Measurements from ENCODE around the gene SNAP47.
"Not testable (repeated sequence)": the region's sequence is repeated elsewhere in the genome, so short reads cannot be mapped to it uniquely, and the experiment has no call there.

SNAP47 gene

DNA sequence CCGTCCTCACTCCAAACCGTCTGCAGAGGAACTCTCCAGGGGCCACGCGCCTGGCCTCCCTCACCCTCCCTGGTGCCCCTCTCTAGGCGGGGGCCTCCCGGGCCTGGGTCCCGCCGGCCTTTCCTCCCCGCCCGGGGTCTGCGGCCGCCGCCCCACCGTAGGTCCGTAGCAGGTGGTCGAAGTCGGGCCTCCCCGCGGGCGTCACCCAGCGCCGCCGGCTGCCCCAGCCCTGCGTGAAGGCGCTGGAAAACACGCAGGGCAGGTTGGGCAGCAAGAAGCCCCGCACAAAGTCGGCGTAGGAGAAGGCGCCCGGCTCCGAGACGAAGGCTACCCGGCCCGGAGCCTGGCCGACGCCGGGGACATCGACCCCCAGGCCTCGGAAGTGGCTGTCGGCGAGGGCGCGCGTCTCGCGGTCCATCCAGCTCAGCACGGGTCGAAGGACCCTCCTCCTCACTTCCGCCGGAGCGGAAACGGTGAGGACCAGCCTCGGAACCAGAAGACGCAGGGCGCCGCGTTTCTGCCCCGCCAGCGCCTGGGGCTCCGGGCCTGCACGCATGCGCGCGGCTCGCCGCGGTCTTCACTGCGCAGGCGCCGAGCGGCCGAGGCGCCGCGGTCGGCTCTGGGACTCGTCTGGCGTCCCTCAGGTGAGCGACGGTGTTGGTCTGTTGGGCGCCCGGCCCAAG lies at the start of gene SNAP47, which contains the start of gene JMJD4:
Gene SNAP47 (plus strand): TSS at position 580 of the 683 bp plus-strand sequence. CDS start 12,302 bp downstream, outside the sequence.
Gene JMJD4 (minus strand): TSS at position 447 of the 683 bp plus-strand sequence. CDS start 29 bp downstream, at position 418.
- peak; percentile 100 for DNase-seq (ENCODE audit: low spot score)

GRCh38 chr1:227685807-227686206 lies 49.4 kb upstream of the SNAP47 start:
- DNase-seq (ENCODE audit: low spot score) = no peak

DNA sequence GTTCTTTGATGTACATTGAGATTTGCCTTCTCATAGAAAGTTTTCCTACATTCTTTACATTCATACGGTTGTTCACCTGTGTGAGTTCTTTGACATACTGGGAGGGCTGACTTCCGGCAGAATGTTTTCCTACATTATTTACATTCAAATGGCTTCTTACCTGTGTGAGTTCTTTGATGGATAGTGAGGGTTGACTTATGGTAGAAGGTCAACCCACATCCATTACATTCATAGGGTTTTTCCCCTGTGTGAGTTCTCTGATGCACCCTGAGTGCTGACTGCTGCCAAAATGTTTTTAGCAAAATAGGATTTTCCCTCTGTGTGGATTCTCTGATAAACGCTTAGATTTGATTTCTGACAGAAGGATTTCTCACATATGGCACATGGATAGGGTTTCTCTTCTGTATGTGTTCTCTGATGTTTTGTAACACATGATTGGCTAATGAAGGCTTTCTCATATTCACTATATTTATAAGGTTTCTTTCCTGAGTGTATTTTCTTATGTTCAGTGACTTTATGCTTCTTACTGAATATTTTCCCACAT lies 37.8 kb upstream of the SNAP47 start:
- no peak for DNase-seq (ENCODE audit: low spot score)

DNA sequence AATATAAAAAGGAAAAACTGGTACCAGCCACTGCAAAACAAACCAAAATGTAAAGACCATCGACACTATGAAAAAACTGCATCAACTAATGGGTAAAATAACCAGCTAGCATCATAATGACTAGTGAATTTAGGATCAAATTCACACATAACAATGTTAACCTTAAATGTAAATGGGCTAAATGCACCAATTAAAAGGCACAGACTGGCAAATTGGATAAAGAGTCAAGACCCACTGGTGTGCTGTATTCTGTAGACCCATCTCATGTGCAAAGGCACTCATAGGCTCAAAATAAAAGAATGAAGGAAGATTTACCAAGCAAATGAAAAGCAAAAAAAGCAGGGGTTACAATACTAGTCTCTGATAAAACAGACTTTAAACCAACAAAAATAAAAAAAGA lies 33.6 kb upstream of the SNAP47 start:
- DNase-seq (ENCODE audit: low spot score) = not testable (repeated sequence)

DNA sequence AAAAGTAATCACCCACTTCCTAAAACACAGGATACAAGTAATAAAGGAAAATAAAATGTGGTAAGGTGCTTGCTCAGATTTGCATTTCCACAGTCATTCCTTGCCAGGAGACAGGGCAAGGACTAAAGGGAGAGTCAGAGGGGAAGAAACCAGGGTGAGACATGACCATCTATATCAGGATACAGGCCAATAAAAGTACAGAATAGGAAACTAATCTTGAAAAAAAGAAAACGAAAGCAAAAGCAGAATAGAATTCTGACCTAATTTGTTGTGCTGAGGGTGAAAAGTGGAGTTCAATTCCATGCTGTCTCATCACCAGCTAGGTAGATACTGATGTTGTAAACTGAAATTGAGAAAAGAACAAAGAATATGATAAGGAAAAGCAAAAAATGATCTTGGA lies 27.4 kb upstream of the SNAP47 start:
- no peak for DNase-seq (ENCODE audit: low spot score)

GRCh38 chr1:227709451-227709850 lies 25.8 kb upstream of the SNAP47 start:
- DNase-seq (ENCODE audit: low spot score) = no peak

DNA sequence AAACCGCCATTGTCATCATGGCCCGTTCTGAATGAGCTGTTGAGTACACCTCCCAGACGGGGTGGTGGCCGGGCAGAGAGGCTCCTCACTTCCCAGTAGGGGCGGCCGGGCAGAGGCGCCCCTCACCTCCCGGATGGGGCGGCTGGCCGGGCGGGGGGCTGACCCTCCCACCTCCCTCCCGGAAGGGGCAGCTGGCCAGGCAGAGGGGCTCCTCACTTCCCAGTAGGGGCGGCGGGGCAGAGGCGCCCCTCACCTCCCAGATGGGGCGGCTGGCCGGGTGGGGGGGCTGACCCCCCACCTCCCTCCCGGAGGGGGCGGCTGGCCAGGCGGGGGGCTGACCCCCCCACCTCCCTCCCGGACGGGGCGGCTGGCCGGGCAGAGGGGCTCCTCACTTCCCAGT lies 24.8 kb upstream of the SNAP47 start:
- not testable (repeated sequence) for DNase-seq (ENCODE audit: low spot score)

GRCh38 chr1:227712648-227713047 lies 22.6 kb upstream of the SNAP47 start:
- no peak for DNase-seq (ENCODE audit: low spot score)

- DNase-seq (ENCODE audit: low spot score) = no peak
Observed at GRCh38 chr1:227718932-227719331, 16.3 kb upstream of the SNAP47 start.

DNA sequence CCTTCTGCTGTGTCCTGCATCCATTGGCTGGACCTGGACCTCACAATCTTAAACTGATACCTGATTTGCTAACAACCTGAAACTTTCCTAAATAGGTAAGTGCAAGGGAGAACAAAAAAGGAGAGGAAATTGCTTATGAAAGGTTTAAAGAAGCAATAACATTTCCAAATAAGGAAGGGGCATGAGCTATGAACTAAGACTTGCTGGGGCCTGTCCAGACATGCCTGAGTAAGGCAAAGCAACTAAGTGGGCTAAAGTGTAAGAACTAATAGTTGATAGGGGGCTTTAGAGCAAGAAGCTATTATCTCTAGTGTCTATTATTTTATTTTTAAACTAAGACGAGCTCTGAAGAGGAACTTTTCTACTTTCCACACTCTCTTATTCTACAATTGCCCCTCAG lies 11.8 kb upstream of the SNAP47 start:
- no peak for DNase-seq (ENCODE audit: low spot score)

GRCh38 chr1:227725046-227725445 lies 10.2 kb upstream of the SNAP47 start:
- no peak for DNase-seq (ENCODE audit: low spot score)

DNA sequence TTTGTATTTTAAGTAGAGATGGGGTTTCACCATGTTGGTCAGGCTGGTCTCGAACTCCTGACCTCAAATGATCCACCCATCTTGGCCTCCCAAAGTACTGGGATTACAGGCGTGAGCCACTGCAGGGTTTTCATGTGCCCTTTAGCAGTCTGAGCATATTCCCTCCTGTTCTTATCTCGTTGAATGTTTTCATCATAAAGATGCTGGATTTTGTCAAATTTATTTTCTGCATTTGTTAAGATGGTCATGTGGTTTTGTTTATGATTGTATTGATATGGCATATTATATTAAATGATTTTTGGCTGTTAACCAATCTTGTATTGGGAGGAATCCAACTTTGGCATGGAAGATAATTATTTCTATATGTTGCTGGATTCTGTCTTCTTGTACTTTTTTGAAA lies 8.9 kb upstream of the SNAP47 start:
- no peak for DNase-seq (ENCODE audit: low spot score)

DNA sequence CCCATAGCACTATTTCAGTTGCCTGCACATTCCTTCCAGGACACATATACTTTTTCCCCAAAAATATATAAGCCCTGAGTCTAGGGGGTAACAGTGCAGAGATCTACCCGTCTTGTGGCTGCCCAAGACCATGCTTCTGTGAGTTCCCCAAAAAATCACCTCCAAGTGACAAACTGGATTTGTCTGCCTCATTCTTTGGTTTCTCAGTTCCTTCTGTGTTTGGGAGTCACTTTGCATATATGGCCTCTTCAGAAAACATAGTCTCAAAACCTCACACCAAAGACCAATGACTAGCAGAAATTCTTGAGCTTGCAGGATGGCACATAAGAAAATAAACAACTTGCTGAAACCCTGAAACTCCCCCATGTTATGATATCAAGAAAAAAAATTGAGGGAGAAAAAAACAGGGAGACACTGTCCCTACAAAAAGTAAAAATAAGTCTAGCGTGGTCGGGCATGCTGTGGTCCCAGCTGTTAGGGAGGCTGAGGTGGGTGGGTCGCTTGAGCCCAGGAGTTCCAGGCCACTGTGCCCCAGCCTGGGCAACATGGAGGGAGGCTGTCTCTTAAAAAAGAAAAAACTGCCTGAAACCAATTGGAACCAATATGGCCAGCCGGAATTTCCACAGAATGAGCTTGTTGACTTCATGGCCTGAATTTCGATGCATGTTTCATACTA lies 8.2 kb upstream of the SNAP47 start:
- DNase-seq (ENCODE audit: low spot score) = no peak

GRCh38 chr1:227728059-227728891 lies 7.0 kb upstream of the SNAP47 start:
- DNase-seq (ENCODE audit: low spot score) = peak; percentile 95

DNA sequence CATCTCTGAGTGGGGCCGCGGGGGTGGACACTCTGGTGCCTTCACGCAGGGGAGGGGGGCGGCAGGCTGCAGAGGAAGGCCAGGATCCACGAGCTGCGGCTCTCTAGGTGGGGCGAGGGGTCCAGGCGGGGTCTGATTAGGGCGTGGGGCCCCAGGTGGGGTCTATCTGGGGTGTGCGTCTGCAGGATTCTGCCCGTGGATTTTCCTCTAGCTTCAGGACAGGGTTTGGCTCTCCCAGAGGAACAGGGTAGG lies 6.4 kb upstream of the SNAP47 start:
- no peak for DNase-seq (ENCODE audit: low spot score)

- DNase-seq (ENCODE audit: low spot score) = no peak
Observed at GRCh38 chr1:227729144-227729880, 5.9 kb upstream of the SNAP47 start.

GRCh38 chr1:227729881-227730629 lies 5.2 kb upstream of the SNAP47 start:
- peak; percentile 78 for DNase-seq (ENCODE audit: low spot score)

DNA sequence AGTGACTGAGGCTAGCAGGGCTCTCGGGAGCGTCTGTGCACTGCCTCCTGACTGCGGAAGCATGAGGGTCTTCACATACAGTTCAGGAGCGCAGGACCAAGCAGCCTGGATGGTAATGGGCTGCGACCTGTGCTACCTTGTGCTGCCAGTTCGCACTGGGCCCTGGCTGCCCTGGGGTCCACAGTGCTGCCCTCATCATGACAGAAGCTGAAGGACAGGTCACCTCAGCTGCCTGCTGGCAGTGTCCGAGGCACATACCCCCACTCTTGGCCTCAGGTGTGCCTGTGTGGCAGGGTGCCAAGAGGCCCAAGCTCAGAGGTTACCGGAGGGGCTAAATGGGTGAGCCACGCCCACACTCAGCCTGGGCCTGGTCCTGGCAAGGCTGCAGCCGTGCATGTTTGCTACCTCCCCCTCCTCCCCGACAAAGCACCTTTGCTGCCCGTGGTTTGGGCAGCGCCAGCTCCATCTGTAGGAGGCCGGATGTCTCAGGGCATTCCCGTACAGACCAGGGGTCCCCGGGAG lies 4.5 kb upstream of the SNAP47 start:
- no peak for DNase-seq (ENCODE audit: low spot score)

DNA sequence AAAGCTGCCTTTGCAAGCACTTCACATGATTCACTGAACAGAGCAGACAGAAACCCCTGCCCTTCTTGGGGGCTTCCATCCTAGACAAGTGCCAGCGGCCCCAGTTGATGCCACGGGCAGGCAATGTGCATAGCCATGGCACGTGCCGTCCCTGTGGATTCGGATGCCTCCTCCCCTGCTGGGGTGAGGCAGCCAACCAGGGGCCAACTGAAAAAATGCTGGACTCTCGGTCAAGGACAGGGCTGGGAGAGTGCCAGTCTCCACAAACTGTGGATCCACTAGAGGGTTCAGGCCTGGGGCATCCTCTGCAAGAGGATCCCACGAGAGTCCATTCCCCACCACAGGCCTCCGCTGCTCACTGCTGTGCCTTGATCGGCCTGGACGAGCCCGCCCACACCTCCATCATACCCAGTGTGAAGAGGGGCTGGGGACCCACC lies 4.0 kb upstream of the SNAP47 start:
- DNase-seq (ENCODE audit: low spot score) = no peak

DNA sequence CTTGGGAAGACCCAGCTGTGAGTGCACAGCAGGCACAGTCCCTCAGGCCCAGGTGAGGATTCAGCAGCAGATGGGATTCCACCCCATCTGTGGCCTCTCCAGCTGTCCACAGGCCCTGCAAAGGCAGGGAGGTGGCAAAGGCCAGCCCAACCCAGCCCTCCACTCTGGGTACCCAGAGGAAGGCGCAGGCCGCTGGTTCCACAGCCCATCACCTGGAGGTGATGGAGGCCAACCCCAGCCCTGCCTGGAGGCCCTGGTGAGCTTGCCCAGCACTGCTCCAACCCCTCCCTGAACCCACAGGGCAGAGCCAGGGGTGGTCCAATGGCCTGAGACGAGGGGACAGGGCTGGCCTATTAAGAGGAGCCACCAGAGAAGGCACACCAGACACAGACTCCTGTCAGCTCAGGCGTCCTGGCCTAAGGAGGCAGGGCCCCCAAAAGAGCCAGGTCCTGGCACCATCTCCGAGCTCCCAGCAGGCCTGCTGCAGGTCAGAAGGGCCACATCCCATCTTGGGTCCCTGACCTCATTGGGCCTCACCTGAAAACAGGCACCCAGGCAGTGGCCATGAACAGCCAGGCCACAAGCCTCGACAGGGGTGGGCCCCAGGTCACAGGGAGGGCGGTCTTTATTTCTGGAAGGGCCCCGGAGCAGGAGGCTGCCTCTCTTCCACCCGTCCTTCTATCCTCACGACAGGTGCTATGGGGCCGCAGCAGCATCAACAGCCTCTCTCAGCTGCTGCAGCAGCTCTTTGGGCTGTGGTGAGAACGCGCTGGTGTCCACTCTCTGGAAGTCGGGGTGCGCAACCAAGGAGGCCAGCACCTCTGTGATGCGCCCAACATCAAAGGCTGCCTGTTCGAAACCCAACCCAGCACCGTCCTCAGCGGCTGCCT lies 3.3 kb upstream of the SNAP47 start:
- no peak for DNase-seq (ENCODE audit: low spot score)
